OCI-LY3 (cell line): ENCODE results near the gene TCEANC.

Experiments used
- CTCF ChIP-seq: fragments of 200-600, 300-600 bp; sonication (generic); IDR thresholded peaks from 2 replicates; pipeline ENCODE4 v1.5.1; 2014; ENCODE audit warnings: antibody characterized with exemption, low read length, low read depth
- EZH2phosphoT487 ChIP-seq: fragments of 200-600 bp; shearing (Covaris generic); IDR thresholded peaks from 2 replicates; pipeline ENCODE4 v1.6.1; 2018; ENCODE audit warnings: antibody characterized with exemption, mixed run types, low read depth

DNA sequence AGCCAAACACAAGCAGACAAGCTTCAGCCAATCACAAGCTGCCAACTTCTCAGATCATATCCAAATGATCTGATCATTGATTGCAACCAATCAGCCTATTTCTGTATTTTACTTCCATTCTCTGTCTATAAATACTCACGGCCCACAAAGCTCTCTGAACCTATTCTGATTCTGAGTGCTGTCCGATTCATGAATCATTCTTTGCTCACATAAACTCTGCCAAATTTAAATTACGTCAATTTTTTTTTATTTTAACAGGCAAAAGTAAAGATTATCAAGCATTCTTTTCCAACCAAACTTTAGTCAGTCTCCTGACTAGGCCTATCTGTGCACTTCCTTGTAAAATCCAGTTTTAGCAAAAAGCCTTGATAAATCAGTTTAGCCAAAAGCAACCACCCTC, 1.8 kb upstream of the TCEANC start:
- TF ChIP-seq CTCF (no peak), EZH2phosphoT487 (no peak)
